Neural cell (in vitro differentiated cells): Measurements from ENCODE around the gene ESYT2. TPM values are rescaled to one million over a fixed set of nuclear protein-coding genes. Genes with fewer than 3 reads are reported as not detected.

ENCODE experiments used
- H2AFZ ChIP-seq: fragments of 200-600, 300-800 bp; sonication (generic), shearing (Covaris generic); 2 replicates; pipeline ENCODE4 v1.6.0; 2014; ENCODE audit warnings: low read depth, mild to moderate bottlenecking, antibody characterized with exemption, low read length, moderate library complexity
- H3F3A ChIP-seq: fragments of 200-600 bp; shearing (Covaris generic); 2 replicates; pipeline ENCODE4 v1.6.1; 2016; ENCODE audit warnings: mild to moderate bottlenecking, moderate library complexity, mixed read lengths, antibody characterized with exemption, low read length; ENCODE audit not compliant: insufficient read depth, poor library complexity, severe bottlenecking
- H3K27ac ChIP-seq: fragments of 200-600, 300-800 bp; sonication (generic), shearing (Covaris generic); 2 replicates; pipeline ENCODE4 v1.5.1; 2014; ENCODE audit warnings: mild to moderate bottlenecking, low read length, moderate library complexity
- H3K27me3 ChIP-seq: fragments of 300-800, 200-600 bp; sonication (generic), shearing (Covaris generic); 2 replicates; pipeline ENCODE4 v1.6.0; 2014; ENCODE audit warnings: mild to moderate bottlenecking, low read depth, low read length, moderate library complexity; ENCODE audit not compliant: insufficient read depth
- H3K36me3 ChIP-seq: fragments of 300-800, 200-600 bp; sonication (generic), shearing (Covaris generic); 2 replicates; pipeline ENCODE4 v1.5.1; 2014; ENCODE audit warnings: mild to moderate bottlenecking, antibody characterized with exemption, low read length, moderate library complexity; ENCODE audit not compliant: insufficient read depth
- H3K4me2 ChIP-seq: fragments of 300-800, 200-600 bp; sonication (generic), shearing (Covaris generic); 2 replicates; pipeline ENCODE4 v1.6.0; 2014; ENCODE audit warnings: mild to moderate bottlenecking, low read length
- H3K4me3 ChIP-seq: fragments of 300-800, 200-600 bp; sonication (generic), shearing (Covaris generic); 2 replicates; pipeline ENCODE4 v1.5.1; 2014; ENCODE audit warnings: mild to moderate bottlenecking, low read length, moderate library complexity
- H3K79me2 ChIP-seq: fragments of 200-600 bp; shearing (Covaris generic); replicated peaks from 2 replicates; pipeline ENCODE4 v1.6.0; 2014; ENCODE audit warnings: mild to moderate bottlenecking, low read length, moderate library complexity; ENCODE audit not compliant: insufficient read depth
- H3K9ac ChIP-seq: fragments of 300-800, 200-600 bp; sonication (generic), shearing (Covaris generic); 2 replicates; pipeline ENCODE4 v1.6.1; 2016; ENCODE audit warnings: mild to moderate bottlenecking, low read length, mixed read lengths
- H3K9me2 ChIP-seq: fragments of 200-600 bp; shearing (Covaris generic); 2 replicates; pipeline ENCODE4 v1.6.1; 2016; ENCODE audit warnings: mild to moderate bottlenecking, low read length, mixed read lengths; ENCODE audit not compliant: insufficient read depth
- H3K9me3 ChIP-seq: fragments of 200-600, 300-800 bp; sonication (generic), shearing (Covaris generic); 2 replicates; pipeline ENCODE4 v1.6.1; 2016; ENCODE audit warnings: mild to moderate bottlenecking, mixed run types, low read length, moderate library complexity, mixed read lengths
- H4K20me1 ChIP-seq: fragments of 200-600 bp; shearing (Covaris generic); 2 replicates; pipeline ENCODE4 v1.6.1; 2016; ENCODE audit warnings: mild to moderate bottlenecking, mixed run types; ENCODE audit not compliant: insufficient read depth
- EP300 ChIP-seq: fragments of 450-650 bp; conservative IDR thresholded peaks from 2 replicates; pipeline ENCODE4 v1.6.1; 2014; ENCODE audit warnings: antibody characterized with exemption, mild to moderate bottlenecking, moderate library complexity; ENCODE audit not compliant: poor library complexity, severe bottlenecking
- EZH2 ChIP-seq: fragments of 200-600, 300-800 bp; shearing (Covaris generic), sonication (generic); IDR thresholded peaks from 2 replicates; pipeline ENCODE4 v1.6.1; 2014; ENCODE audit warnings: antibody characterized with exemption, low read length, borderline replicate concordance, mild to moderate bottlenecking; ENCODE audit not compliant: insufficient read depth, poor library complexity, severe bottlenecking
- MXI1 ChIP-seq: fragments of 450-650 bp; conservative IDR thresholded peaks from 2 replicates; pipeline ENCODE4 v1.6.1; 2014; ENCODE audit warnings: antibody characterized with exemption, mild to moderate bottlenecking; ENCODE audit not compliant: poor library complexity, severe bottlenecking
- POLR2AphosphoS5 ChIP-seq: IDR thresholded peaks from 2 replicates; pipeline ENCODE4 v1.6.1; 2012
- RAD21 ChIP-seq: fragments of 450-650 bp; conservative IDR thresholded peaks from 2 replicates; pipeline ENCODE4 v1.6.1; 2014; ENCODE audit warnings: antibody characterized with exemption, mild to moderate bottlenecking, moderate library complexity
- SMC3 ChIP-seq: fragments of 450-650 bp; conservative IDR thresholded peaks from 2 replicates; pipeline ENCODE4 v1.6.1; 2014; ENCODE audit warnings: antibody characterized with exemption, mild to moderate bottlenecking, moderate library complexity; ENCODE audit not compliant: poor library complexity
- TAF1 ChIP-seq: IDR thresholded peaks from 2 replicates; pipeline ENCODE4 v1.6.1; 2012; ENCODE audit warnings: low read depth
- polyA plus RNA-seq: library from polyadenylated mRNA; depleted of rRNA; stranded (reverse); fragments of >200 nt; gene quantifications from 2 replicates; pipeline ENCODE4 v1.2.3, GENCODE V29; 2014
- TF ChIP-seq, protein P1 (sequence below): IDR thresholded peaks from 2 replicates; pipeline ENCODE4 v1.6.1; 2012; ENCODE audit warnings: borderline replicate concordance
- TF ChIP-seq, protein P2 (sequence below): fragments of 450-650 bp; IDR thresholded peaks from 2 replicates; pipeline ENCODE4 v1.5.1; 2014; ENCODE audit warnings: antibody characterized with exemption, mild to moderate bottlenecking, moderate library complexity; ENCODE audit not compliant: poor library complexity, severe bottlenecking

ESYT2 gene
- polyA plus RNA-seq, 1 donor from 2014 or later = 23.8 TPM

DNA sequence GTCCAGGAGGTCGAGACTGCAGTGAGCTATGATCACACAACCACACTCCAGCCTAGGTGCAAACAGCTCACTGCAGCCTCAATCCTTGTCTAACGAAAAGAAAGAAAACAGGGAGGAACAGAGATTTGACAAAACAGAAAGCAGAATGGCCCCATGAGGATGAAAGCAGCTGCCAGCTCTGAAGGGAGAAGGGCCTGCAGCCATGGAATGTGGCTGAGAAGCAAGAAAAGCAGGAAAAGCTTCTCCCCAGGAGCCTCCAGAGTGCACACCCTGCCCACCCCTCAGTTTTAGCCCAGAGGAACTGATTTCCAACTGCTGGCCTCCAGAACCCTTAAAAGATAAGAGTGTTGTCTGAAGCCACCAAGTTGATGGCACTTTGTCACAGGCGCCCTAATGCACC lies 13.0 kb downstream of the ESYT2 start:
- no peaks in the 10 kb centered on the region for H3F3A ChIP-seq
- no peaks in the 10 kb centered on the region for H3K9me2 ChIP-seq
- H4K20me1 ChIP-seq = no peaks in the 10 kb centered on the region
- H3K4me3 ChIP-seq = no peak overlapping the region
- no peak overlapping the region for H3K27ac ChIP-seq
- TF ChIP-seq EP300 = no peak
- TF ChIP-seq, protein P1, sequence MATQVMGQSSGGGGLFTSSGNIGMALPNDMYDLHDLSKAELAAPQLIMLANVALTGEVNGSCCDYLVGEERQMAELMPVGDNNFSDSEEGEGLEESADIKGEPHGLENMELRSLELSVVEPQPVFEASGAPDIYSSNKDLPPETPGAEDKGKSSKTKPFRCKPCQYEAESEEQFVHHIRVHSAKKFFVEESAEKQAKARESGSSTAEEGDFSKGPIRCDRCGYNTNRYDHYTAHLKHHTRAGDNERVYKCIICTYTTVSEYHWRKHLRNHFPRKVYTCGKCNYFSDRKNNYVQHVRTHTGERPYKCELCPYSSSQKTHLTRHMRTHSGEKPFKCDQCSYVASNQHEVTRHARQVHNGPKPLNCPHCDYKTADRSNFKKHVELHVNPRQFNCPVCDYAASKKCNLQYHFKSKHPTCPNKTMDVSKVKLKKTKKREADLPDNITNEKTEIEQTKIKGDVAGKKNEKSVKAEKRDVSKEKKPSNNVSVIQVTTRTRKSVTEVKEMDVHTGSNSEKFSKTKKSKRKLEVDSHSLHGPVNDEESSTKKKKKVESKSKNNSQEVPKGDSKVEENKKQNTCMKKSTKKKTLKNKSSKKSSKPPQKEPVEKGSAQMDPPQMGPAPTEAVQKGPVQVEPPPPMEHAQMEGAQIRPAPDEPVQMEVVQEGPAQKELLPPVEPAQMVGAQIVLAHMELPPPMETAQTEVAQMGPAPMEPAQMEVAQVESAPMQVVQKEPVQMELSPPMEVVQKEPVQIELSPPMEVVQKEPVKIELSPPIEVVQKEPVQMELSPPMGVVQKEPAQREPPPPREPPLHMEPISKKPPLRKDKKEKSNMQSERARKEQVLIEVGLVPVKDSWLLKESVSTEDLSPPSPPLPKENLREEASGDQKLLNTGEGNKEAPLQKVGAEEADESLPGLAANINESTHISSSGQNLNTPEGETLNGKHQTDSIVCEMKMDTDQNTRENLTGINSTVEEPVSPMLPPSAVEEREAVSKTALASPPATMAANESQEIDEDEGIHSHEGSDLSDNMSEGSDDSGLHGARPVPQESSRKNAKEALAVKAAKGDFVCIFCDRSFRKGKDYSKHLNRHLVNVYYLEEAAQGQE = no peak
- no peak for TF ChIP-seq POLR2AphosphoS5
- TF ChIP-seq, protein P2, sequence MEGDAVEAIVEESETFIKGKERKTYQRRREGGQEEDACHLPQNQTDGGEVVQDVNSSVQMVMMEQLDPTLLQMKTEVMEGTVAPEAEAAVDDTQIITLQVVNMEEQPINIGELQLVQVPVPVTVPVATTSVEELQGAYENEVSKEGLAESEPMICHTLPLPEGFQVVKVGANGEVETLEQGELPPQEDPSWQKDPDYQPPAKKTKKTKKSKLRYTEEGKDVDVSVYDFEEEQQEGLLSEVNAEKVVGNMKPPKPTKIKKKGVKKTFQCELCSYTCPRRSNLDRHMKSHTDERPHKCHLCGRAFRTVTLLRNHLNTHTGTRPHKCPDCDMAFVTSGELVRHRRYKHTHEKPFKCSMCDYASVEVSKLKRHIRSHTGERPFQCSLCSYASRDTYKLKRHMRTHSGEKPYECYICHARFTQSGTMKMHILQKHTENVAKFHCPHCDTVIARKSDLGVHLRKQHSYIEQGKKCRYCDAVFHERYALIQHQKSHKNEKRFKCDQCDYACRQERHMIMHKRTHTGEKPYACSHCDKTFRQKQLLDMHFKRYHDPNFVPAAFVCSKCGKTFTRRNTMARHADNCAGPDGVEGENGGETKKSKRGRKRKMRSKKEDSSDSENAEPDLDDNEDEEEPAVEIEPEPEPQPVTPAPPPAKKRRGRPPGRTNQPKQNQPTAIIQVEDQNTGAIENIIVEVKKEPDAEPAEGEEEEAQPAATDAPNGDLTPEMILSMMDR = no peak
- TF ChIP-seq MXI1 = no peak
- no peak for TF ChIP-seq EZH2
- no peak for TF ChIP-seq SMC3
- no peak for TF ChIP-seq RAD21
- no peak for TF ChIP-seq TAF1
- no peak overlapping the region for H3K9ac ChIP-seq
- H2AFZ ChIP-seq = no peak overlapping the region
- H3K27me3 ChIP-seq = no peaks in the 10 kb centered on the region
- no peaks in the 10 kb centered on the region for H3K36me3 ChIP-seq
- H3K4me2 ChIP-seq = no peak overlapping the region
- peaks cover 10% of the 10 kb centered on the region for H3K79me2 ChIP-seq
- H3K9me3 ChIP-seq = no peaks in the 10 kb centered on the region

DNA sequence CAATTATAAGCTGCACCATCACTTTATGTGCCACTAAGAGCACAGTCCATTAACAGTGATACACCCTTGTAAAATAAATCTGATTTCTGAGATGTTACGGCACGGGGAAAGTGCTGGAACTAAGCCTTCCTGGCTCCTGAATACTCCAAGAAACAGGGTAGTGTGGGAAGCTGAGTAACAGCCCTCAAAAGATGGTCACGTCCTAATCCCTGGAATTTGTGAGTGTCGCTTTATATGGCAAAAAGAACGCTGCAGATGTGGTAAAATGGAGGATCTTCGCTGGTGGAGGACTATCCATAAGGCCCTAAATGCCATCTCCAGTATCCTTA lies 13.5 kb downstream of the ESYT2 start:
- Histone ChIP-seq H3K9me3 (no peaks in the 10 kb centered on the region), H3K27me3 (no peaks in the 10 kb centered on the region), H3F3A (no peaks in the 10 kb centered on the region), H3K9ac (no peak overlapping the region), H2AFZ (no peak overlapping the region), H3K27ac (no peak overlapping the region), H3K4me2 (no peak overlapping the region), H4K20me1 (no peaks in the 10 kb centered on the region), H3K9me2 (no peaks in the 10 kb centered on the region), H3K4me3 (no peak overlapping the region), H3K79me2 (peaks cover 10% of the 10 kb centered on the region), H3K36me3 (no peaks in the 10 kb centered on the region)
- TF ChIP-seq EZH2 (no peak), TAF1 (no peak), RAD21 (no peak), SMC3 (no peak), EP300 (no peak), POLR2AphosphoS5 (no peak), MXI1 (no peak)
- TF ChIP-seq, protein P1 = no peak
- TF ChIP-seq, protein P2 = no peak
